IPS-11a (cell line): ENCODE measurements around the gene LMX1A.

Experiments
- H3K4me3 ChIP-seq: one replicate; pipeline ENCODE4 v1.5.1; 2013; ENCODE audit warnings: low read depth, low read length, control low read depth

Gene LMX1A

DNA sequence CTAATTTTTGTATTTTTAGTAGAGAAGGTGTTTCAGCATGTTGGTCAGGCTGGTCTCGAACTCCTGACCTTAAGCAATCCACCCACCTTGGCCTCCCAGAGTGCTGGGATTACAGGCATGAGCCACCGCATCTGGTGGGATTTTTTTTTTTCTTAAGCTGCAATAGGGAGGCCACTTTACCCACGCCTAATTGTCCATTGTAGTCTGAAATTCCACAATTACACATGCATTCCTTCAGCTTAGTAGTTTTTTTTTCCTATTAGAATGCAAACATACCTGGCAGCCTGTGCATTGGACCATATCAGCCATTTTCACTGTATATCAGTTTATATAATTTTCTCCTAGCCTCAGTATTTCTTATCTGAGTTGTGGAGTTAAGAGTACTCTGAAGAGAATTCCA lies 186.8 kb downstream of the LMX1A start:
- H3K4me3 ChIP-seq, result no peak overlapping the region

- no peak overlapping the region for H3K4me3 ChIP-seq
Measured at GRCh38 chr1:165169028-165169427, 187.5 kb downstream of the LMX1A start.

GRCh38 chr1:165168467-165168866 lies 188.0 kb downstream of the LMX1A start:
- H3K4me3 ChIP-seq, result no peak overlapping the region

DNA sequence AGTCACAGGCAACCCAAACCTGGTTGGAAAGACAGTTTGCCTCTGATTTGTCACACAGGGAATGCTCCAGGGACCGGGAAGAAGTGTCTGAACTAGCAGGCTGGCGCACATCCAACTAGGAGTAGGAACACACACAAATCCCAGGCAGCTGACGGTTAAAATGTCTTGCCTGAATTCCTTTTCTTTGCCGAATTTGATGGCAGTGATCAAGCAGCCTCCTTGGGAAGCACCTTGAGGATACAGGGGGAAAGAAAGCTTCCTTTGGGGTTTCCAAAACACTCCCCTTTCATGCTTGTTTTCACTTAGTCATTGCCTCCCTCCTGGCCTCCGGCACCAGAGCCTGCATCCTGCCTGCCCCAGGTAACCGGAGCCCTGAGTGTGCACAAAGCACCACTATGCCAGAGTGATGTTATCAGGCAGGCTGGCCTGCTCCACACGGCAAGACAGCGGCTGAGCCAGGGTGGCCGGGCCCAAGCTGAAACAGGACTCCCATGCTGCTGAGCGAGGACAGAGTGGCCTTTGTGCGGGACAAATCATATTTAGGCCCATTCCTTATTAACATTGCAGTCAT lies 193.8 kb downstream of the LMX1A start:
- H3K4me3 ChIP-seq, result no peak overlapping the region

- no peak overlapping the region for H3K4me3 ChIP-seq
Measured at GRCh38 chr1:165161130-165161529, 195.4 kb downstream of the LMX1A start.

GRCh38 chr1:165153182-165153581 lies 203.3 kb downstream of the LMX1A start:
- H3K4me3 ChIP-seq, result no peak overlapping the region

DNA sequence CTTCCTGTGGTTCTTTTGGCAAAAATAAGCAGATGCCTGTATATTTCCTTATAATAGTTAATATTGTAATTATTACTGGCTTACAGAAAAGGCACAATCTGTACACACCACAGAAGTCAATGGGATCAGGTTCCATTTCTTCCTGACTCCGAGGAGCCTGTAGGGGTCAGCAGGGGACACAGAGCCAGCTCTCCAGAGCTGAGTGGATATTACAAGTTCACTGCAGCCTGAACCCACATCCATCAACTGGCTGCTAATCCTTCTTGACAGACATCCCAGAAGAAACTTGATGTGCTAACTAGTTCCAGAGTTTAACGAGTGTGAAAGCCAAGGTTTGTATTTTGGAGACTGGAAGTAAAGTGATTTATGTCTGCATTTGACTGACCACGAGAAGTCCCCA lies 203.8 kb downstream of the LMX1A start:
- no peak overlapping the region for H3K4me3 ChIP-seq

GRCh38 chr1:165152109-165152508 lies 204.4 kb downstream of the LMX1A start:
- no peak overlapping the region for H3K4me3 ChIP-seq
